Stimulated activated CD8-positive, alpha-beta memory T cell treated with anti-CD3 and anti-CD28 coated beads, Interleukin-4, amount 100 ng/mL, for 24 hours (primary cell): ENCODE measurements around the gene PANX3.

ENCODE experiments used
- DNase-seq: peaks from one replicate; pipeline ENCODE4 v3.0.0-alpha.2; 2020; ENCODE audit warnings: low read depth

The PANX3 gene

DNA sequence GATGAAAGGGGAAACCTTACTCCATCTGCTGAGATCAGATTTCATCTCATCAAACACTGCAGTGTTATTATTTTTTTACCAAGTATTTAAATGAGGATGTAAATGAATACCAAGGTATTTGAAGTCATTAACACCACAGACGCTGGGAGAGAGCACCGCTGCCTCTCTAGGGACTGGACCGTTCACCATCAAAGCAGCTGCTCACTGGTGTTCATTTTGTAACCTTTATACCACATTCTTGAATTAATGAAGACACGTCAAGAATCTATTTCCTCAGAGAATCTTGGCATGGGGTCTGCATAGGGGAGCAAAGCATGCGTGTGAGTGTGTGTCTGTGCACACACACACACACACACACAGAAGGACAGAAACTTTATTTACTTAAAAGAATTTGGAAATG, 46.7 kb downstream of the PANX3 start:
- DNase-seq: no peak

DNA sequence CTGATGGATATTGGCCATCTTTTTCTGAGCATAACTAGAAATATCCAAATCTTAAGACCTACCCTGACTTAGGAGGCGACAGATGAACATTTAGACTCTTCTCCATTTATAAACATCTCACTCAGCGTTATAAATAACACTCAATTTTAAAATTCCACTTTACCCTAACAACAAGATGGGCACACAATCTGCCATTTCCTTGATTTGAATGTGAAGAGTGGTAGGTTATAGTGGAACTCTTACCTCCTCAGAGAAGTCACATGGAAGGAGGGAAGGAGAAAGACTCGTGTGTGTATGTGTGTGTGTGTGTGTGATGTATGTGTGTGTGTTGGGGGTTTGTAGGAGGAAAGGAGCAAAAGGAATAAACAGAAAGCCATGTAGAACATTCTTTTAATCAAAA, 47.3 kb downstream of the PANX3 start:
- no peak for DNase-seq

DNA sequence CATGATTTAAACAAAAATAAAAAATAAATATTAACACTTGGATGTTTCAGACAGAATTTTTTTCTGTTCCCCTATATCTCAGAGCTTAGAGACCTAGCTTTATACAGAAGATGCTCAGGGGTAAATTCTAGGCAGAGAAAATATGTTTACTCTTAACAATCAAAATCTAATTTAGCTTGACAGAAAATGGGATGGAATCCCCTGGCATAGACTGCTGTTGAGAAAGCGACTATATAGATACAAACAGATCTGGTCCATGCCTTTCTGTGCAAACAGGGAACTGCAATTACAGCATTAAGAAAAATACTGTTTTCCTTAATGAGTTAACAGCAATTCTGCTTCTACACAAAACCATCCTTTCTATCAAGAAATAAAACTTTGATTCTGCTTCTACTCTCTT, 47.8 kb downstream of the PANX3 start:
- no peak for DNase-seq

DNA sequence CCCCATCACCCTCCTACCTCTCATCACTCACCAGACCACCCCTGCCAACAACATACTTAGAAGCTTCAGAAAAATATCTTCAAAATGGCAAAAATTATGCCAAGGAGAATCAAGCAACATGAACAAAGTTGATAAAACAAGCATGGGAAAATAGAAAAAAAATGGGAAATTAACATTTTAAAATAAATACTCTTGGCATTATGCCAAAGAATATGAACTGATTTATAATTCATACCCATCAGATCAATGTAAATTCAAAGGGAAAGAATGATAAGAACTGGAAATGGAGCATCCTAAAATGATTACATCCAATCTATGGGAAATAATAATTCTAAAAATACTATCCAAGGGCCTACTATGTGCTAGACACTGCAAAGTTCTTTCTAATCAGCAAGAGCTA, 50.3 kb downstream of the PANX3 start:
- no peak for DNase-seq

DNA sequence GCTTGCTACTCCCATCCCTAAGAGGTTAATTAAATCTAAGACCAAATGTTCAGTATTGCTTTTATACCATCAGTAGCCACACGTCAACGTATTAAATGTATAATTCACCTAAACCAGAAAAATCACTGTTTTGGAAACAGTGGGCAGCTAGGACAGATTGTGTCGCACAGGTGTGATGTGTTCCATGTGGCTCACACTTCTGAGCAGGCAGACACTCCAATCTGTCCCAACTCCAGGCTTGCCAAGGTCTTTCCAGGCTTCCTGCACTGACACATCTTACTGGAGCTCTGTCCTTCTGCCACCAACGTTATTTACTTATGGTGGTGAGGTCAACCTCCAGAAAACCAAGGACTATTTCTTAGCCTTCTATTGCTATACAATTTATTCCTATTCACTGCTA, 50.9 kb downstream of the PANX3 start:
- DNase-seq: no peak

DNA sequence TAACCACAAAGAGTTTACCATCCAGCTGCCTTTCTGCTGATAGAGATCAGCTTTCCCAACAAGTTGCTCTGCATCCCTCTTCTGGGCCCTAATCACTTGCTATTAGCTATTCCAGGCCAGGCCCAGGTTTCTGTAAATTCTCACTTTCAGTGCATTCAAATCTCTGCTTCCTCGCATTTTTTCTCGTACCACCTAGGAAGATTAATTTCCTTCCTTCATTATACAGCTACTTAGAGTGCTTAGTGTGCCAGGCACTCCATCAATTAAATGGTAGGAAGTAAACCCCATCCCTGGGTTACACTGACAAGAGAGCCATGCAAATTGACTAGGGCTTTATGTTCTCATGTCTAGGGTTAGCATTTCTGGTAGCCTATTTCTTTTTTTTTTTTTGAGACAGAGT, 52.6 kb downstream of the PANX3 start:
- no peak for DNase-seq

DNA sequence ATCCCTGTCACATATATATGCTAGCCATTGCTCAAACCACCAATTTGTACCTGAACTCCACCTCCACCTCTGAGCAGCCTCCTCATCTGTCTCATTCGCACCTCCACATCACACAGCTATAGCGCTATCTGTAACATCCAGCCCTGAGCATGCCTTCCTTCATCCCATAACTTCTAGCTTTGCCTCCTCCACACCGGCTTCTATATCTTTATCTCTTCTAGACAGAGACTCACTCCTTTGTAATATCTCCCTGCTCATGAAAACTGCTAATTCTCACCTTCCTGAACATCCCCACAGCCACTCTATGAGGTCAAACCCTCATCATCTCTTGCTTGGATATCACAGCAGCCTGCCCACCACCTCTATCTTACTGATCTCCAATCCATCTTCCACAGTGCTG, 56.4 kb downstream of the PANX3 start:
- no peak for DNase-seq

DNA sequence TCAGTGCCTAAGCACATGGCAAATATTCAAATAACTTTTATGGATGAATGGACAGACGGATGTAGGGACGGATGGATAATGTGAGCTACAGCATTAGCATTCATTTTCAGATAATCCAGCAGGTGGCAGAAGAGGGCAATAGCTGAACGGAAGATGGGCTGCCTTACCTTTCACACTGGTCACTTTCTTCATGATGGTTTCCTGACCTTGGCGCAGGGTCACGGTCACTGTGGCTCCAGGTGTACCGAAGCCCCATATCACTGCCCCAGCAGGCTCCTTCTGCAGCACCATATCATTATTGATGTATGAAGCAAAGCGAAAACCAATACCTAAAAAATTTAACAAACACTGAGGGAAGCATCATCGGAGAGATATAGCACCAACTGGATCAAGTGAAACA, 58.0 kb downstream of the PANX3 start:
- no peak for DNase-seq
